IMR-90 (cell line): ENCODE results near the gene HOXD12. TPM values are rescaled to one million over a fixed set of nuclear protein-coding genes. Genes with fewer than 3 reads are reported as not detected.

Experiments used
- ATAC-seq: fragments of 200-7000 bp; cut with Tn5 transposase; 2 replicates; pipeline ENCODE4 v1.9.1; 2020; ENCODE audit warnings: low read depth, mild to moderate bottlenecking, moderate library complexity
- BruUV-seq: library from RNA; stranded (reverse); fragments of 400-500 nt; replicated peaks from 2 replicates; lab custom pipeline; 2021; lab: Mats Ljungman, UMichigan
- CTCF ChIA-PET: fragments of 300-600 bp; formaldehyde crosslinking; extraction: SDS; loops from one replicate; lab custom pipeline; 2021; ENCODE audit warnings: antibody characterized with exemption; lab: Yijun Ruan, JAX
- POLR2A ChIA-PET: fragments of 300-600 bp; sonication (Branson Sonifier 250); formaldehyde crosslinking; loops from one replicate; lab custom pipeline; 2022; ENCODE audit warnings: antibody characterized with exemption; ENCODE audit not compliant: unreplicated experiment; lab: Charles Lee
- DNase-seq: peaks from one replicate; pipeline ENCODE4 v3.0.0; 2013
- H2AFZ ChIP-seq: replicated peaks from 2 replicates; pipeline ENCODE3; 2013; ENCODE audit warnings: low read length, mild to moderate bottlenecking; ENCODE audit not compliant: poor library complexity
- H2AK5ac ChIP-seq: 2 replicates; pipeline ENCODE4 v1.6.1; 2013; ENCODE audit warnings: low read depth, low read length, inconsistent platforms
- H2AK9ac ChIP-seq: replicated peaks from 2 replicates; pipeline ENCODE3; 2013; ENCODE audit warnings: mild to moderate bottlenecking, low read depth, low read length, moderate library complexity; ENCODE audit not compliant: poor library complexity
- H2BK120ac ChIP-seq: 2 replicates; pipeline ENCODE4 v1.6.1; 2013; ENCODE audit warnings: low read depth, low read length, inconsistent platforms
- H2BK15ac ChIP-seq: 3 replicates; pipeline ENCODE4 v1.6.1; 2013; ENCODE audit warnings: low read depth, low read length, inconsistent platforms
- H2BK20ac ChIP-seq: 2 replicates; pipeline ENCODE4 v1.6.1; 2013; ENCODE audit warnings: low read depth, mild to moderate bottlenecking, inconsistent platforms, low read length, moderate library complexity
- H2BK5ac ChIP-seq: 2 replicates; pipeline ENCODE4 v1.6.1; 2013; ENCODE audit warnings: mild to moderate bottlenecking, low read depth, low read length, inconsistent platforms; ENCODE audit not compliant: poor library complexity, severe bottlenecking
- H3K14ac ChIP-seq: replicated peaks from 2 replicates; pipeline ENCODE4 v1.6.1; 2013; ENCODE audit warnings: low read depth, low read length, inconsistent platforms
- H3K18ac ChIP-seq: 2 replicates; pipeline ENCODE4 v1.6.1; 2013; ENCODE audit warnings: low read depth, low read length, control low read depth
- H3K23ac ChIP-seq: 2 replicates; pipeline ENCODE4 v1.6.1; 2013; ENCODE audit warnings: low read depth, low read length, inconsistent platforms
- H3K27ac ChIP-seq: 2 replicates; pipeline ENCODE4 v1.5.1; 2013; ENCODE audit warnings: mild to moderate bottlenecking, control low read depth, low read length; ENCODE audit not compliant: insufficient read depth
- H3K27me3 ChIP-seq: 2 replicates; pipeline ENCODE4 v1.6.1; 2013; ENCODE audit warnings: low read length; ENCODE audit not compliant: control insufficient read depth, insufficient read depth
- H3K36me3 ChIP-seq: 2 replicates; pipeline ENCODE4 v1.6.1; 2013; ENCODE audit warnings: low read length, mixed read lengths; ENCODE audit not compliant: control insufficient read depth, insufficient read depth
- H3K4ac ChIP-seq: 2 replicates; pipeline ENCODE4 v1.6.1; 2013; ENCODE audit warnings: low read depth, low read length, inconsistent platforms
- H3K4me1 ChIP-seq: 2 replicates; pipeline ENCODE4 v1.6.1; 2013; ENCODE audit warnings: low read length, mixed read lengths; ENCODE audit not compliant: control insufficient read depth, insufficient read depth
- H3K4me2 ChIP-seq: 2 replicates; pipeline ENCODE4 v1.6.1; 2013; ENCODE audit warnings: low read depth, mild to moderate bottlenecking, control low read depth, low read length, moderate library complexity
- H3K4me3 ChIP-seq: 2 replicates; pipeline ENCODE4 v1.5.1; 2013; ENCODE audit warnings: low read depth, mild to moderate bottlenecking, control low read depth, low read length, moderate library complexity; ENCODE audit not compliant: insufficient read depth
- H3K56ac ChIP-seq: 2 replicates; pipeline ENCODE4 v1.6.1; 2013; ENCODE audit warnings: low read length, inconsistent platforms; ENCODE audit not compliant: insufficient read depth; ENCODE audit errors: extremely low read depth
- H3K79me1 ChIP-seq, 2 experiments: 2 replicates each; pipeline ENCODE4 v1.6.1; 2013; ENCODE audit warnings: low read length in 2 of 2, inconsistent platforms in 1 of 2, low read depth in 1 of 2
- H3K9ac ChIP-seq: 2 replicates; pipeline ENCODE4 v1.6.1; 2013; ENCODE audit warnings: low read depth, low read length, control low read depth
- H3K9me1 ChIP-seq: 2 replicates; pipeline ENCODE4 v1.6.1; 2013; ENCODE audit warnings: low read length, inconsistent platforms; ENCODE audit not compliant: insufficient read depth
- H3K9me3 ChIP-seq: 2 replicates; pipeline ENCODE4 v1.6.1; 2013; ENCODE audit warnings: low read length; ENCODE audit not compliant: control insufficient read depth, insufficient read depth
- H4K20me1 ChIP-seq: 2 replicates; pipeline ENCODE4 v1.6.1; 2013; ENCODE audit warnings: low read length, inconsistent platforms; ENCODE audit not compliant: insufficient read depth
- H4K5ac ChIP-seq: 2 replicates; pipeline ENCODE4 v1.6.1; 2013; ENCODE audit warnings: mild to moderate bottlenecking, low read depth, low read length, control low read depth
- H4K8ac ChIP-seq, 2 experiments: 2 replicates each; pipeline ENCODE4 v1.6.1; 2013; ENCODE audit warnings: low read depth in 2 of 2, low read length in 2 of 2, control low read depth in 1 of 2, inconsistent platforms in 1 of 2
- H4K91ac ChIP-seq: 2 replicates; pipeline ENCODE4 v1.6.1; 2013; ENCODE audit warnings: low read depth, low read length, inconsistent platforms; ENCODE audit not compliant: insufficient read depth
- CHD1 ChIP-seq: IDR thresholded peaks from 2 replicates; pipeline ENCODE4 v1.6.1; 2012; ENCODE audit warnings: low read depth, low read length, improper control_type of control experiment
- ELK1 ChIP-seq: fragments of 150-350 bp; IDR thresholded peaks from 2 replicates; pipeline ENCODE4 v1.6.1; 2016; ENCODE audit warnings: low read depth, mild to moderate bottlenecking, low read length, moderate library complexity, borderline replicate concordance
- MAFK ChIP-seq: IDR thresholded peaks from 2 replicates; pipeline ENCODE4 v1.6.1; 2012; ENCODE audit warnings: low read depth, low read length, improper control_type of control experiment
- MAZ ChIP-seq: IDR thresholded peaks from 2 replicates; pipeline ENCODE4 v1.6.1; 2012; ENCODE audit warnings: low read depth, mild to moderate bottlenecking, low read length, improper control_type of control experiment, moderate library complexity, borderline replicate concordance
- MXI1 ChIP-seq: IDR thresholded peaks from 2 replicates; pipeline ENCODE4 v1.6.1; 2012; ENCODE audit warnings: low read depth, mild to moderate bottlenecking, low read length, moderate library complexity, borderline replicate concordance
- NFE2L2 ChIP-seq: fragments of 150-350 bp; IDR thresholded peaks from 2 replicates; pipeline ENCODE4 v1.6.1; 2016; ENCODE audit warnings: low read depth, mild to moderate bottlenecking, low read length
- POLR2A ChIP-seq: IDR thresholded peaks from 2 replicates; pipeline ENCODE4 v1.6.1; 2012; ENCODE audit warnings: mild to moderate bottlenecking, low read depth, low read length
- RAD21 ChIP-seq: IDR thresholded peaks from 2 replicates; pipeline ENCODE4 v1.6.1; 2012; ENCODE audit warnings: low read length, improper control_type of control experiment
- RCOR1 ChIP-seq: IDR thresholded peaks from 2 replicates; pipeline ENCODE4 v1.6.1; 2012; ENCODE audit warnings: mild to moderate bottlenecking, low read length, improper control_type of control experiment; ENCODE audit not compliant: insufficient replicate concordance
- RFX5 ChIP-seq: IDR thresholded peaks from 2 replicates; pipeline ENCODE4 v1.8.0; 2012; ENCODE audit warnings: low read depth, mild to moderate bottlenecking, low read length, moderate library complexity
- WGBS, 2 experiments: methylation state at CpG; one replicate each; pipeline versions ENCODE4 v1.1.5 to v1.1.7; 2013; ENCODE audit warnings: missing lambda C conversion rate in 2 of 2; ENCODE audit not compliant: insufficient read length in 1 of 2; ENCODE audit errors: extremely low coverage in 2 of 2; 5-methylcytosine and 5-hydroxymethylcytosine counted together
- dilution Hi-C: fragments of 300-500 bp; cut with HindIII; formaldehyde crosslinking; loops from one replicate; pipeline ENCODE4 v1.14.3; 2018; ENCODE audit warnings: low sequenced_read_pairs; ENCODE audit not compliant: unreplicated experiment
- in situ Hi-C: fragments of 300-500 bp; cut with MboI; formaldehyde crosslinking; loops from 3 replicates; pipeline ENCODE4 v1.14.3; 2019; ENCODE audit warnings: low sequenced_read_pairs, inconsistent platforms, mixed read lengths
- intact Hi-C: fragments of 100-400 bp; cut with micrococcal nuclease; formaldehyde crosslinking; loops from 2 replicates; pipeline ENCODE4 v1.10.0; 2022
- polyA plus RNA-seq, 3 experiments: library from polyadenylated mRNA; depleted of rRNA; stranded (reverse); fragments of >200 nt; gene quantifications; 2 replicates each; pipeline ENCODE4 v1.2.3, GENCODE V29; 2012; ENCODE audit warnings: low replicate concordance in 1 of 3
- total RNA-seq: library from RNA; depleted of rRNA; stranded (reverse); fragments of >200 nt; gene quantifications from 2 replicates; pipeline ENCODE4 v1.2.3, GENCODE V29; 2012

The HOXD12 gene
- total and polyA plus RNA-seq, 2 of the 4 experiments (the other 2 are of a cell fraction): not detected

GRCh38 chr2:176067589-176068418, 31.8 kb upstream of the HOXD12 start (continued):
- TF ChIP-seq ELK1: no peak

GRCh38 chr2:176068419-176068832, 31.2 kb upstream of the HOXD12 start:
- no peak overlapping the region for H3K14ac ChIP-seq
- BruUV-seq: no TSS peak
- H3K56ac ChIP-seq: no peak overlapping the region
- no peaks in the 10 kb centered on the region for H3K79me1 ChIP-seq
- H2BK120ac ChIP-seq: no peak overlapping the region
- no peak overlapping the region for H3K4me3 ChIP-seq
- no peak overlapping the region for H3K23ac ChIP-seq
- 11% methylated on average over 23 of the region's 30 CpGs; no CpG with 5 or more reads in 1 of the 2 experiments for WGBS, 2 experiments
- ChIA-PET POLR2A (no interaction called here), CTCF (interaction anchor here (0.5 kb wide), 1 partner anchor 583 kb away, joined by 7 read pairs; no protein-coding TSS in a partner anchor)
- no peak overlapping the region for H2AK5ac ChIP-seq
- H3K4me1 ChIP-seq: no peaks in the 10 kb centered on the region
- DNase-seq (no peak), ATAC-seq (no peak)
- no peak for TF ChIP-seq RCOR1
- TF ChIP-seq MAFK: no peak
- no peak for TF ChIP-seq MXI1
- no peak for TF ChIP-seq RAD21
- no peak for TF ChIP-seq POLR2A
- TF ChIP-seq CHD1: no peak
- no peak for TF ChIP-seq NFE2L2
- no peak for TF ChIP-seq RFX5
- TF ChIP-seq MAZ: no peak
- no peaks in the 10 kb centered on the region for H4K20me1 ChIP-seq
- no peak overlapping the region for H4K8ac ChIP-seq
- H3K9me3 ChIP-seq: peaks cover 6% of the 10 kb centered on the region; the same call in 1 of the 2 replicates
- H2BK20ac ChIP-seq: no peak overlapping the region
- H3K4me2 ChIP-seq: no peak overlapping the region
- H2AFZ ChIP-seq: no peak overlapping the region
- no peak overlapping the region for H4K5ac ChIP-seq
- no peaks in the 10 kb centered on the region for H3K9me1 ChIP-seq
- intact Hi-C loops (no loop called here), in situ Hi-C loops (no loop called here), dilution Hi-C loops (no loop called here)
- H3K4ac ChIP-seq: no peak overlapping the region
- peaks cover 74% of the 10 kb centered on the region for H3K27me3 ChIP-seq
- no peak overlapping the region for H3K27ac ChIP-seq
- H2AK9ac ChIP-seq: no peak overlapping the region
- no peak overlapping the region for H3K18ac ChIP-seq
- no peak overlapping the region for H2BK15ac ChIP-seq
- H3K36me3 ChIP-seq: no peaks in the 10 kb centered on the region
- no peak overlapping the region for H2BK5ac ChIP-seq
- H3K9ac ChIP-seq: no peak overlapping the region
- H4K91ac ChIP-seq: no peak overlapping the region
